ENCODE measurements around the gene ZKSCAN8. TPM values are rescaled to one million over a fixed set of nuclear protein-coding genes. Genes with fewer than 3 reads are reported as not detected.

Gene ZKSCAN8
- polyA plus RNA-seq, 1 experiment = 11.5 TPM

GRCh38 chr6:28172006-28172405, 30.3 kb downstream of the ZKSCAN8 start:
- ChIA-PET CTCF (interaction anchor here (1.1 kb wide), 1 partner anchor 68 kb away, joined by 3 read pairs; no protein-coding TSS in a partner anchor), POLR2A (no interaction called here)
- H3K9me3 ChIP-seq (ENCODE audit: control insufficient read depth, insufficient read depth, low read length) = no peaks in the 10 kb centered on the region
- H3K27me3 ChIP-seq (ENCODE audit: control insufficient read depth, insufficient read depth, low read length) = no peaks in the 10 kb centered on the region
- H3K27ac ChIP-seq (ENCODE audit: low read depth, low read length) = no peak overlapping the region
- DNase-seq (ENCODE audit: low read depth, low spot score) = no peak
- H3K4me3 ChIP-seq (ENCODE audit: low read depth, low read length) = no peak overlapping the region
- no peak for TF ChIP-seq CTCF (IDR thresholded peaks at IDR 0.05; ENCODE audit: low read depth, low read length)

GRCh38 chr6:28176373-28176772, 34.7 kb downstream of the ZKSCAN8 start:
- H3K4me3 ChIP-seq (ENCODE audit: low read depth, low read length) = no peak overlapping the region
- no peak for TF ChIP-seq CTCF (IDR thresholded peaks at IDR 0.05; ENCODE audit: low read depth, low read length)
- no peak overlapping the region for H3K27ac ChIP-seq (ENCODE audit: low read depth, low read length)
- H3K27me3 ChIP-seq (ENCODE audit: control insufficient read depth, insufficient read depth, low read length) = no peaks in the 10 kb centered on the region
- no peak for DNase-seq (ENCODE audit: low read depth, low spot score)
- POLR2A ChIA-PET = no interaction called here
- CTCF ChIA-PET = no interaction called here
- H3K9me3 ChIP-seq (ENCODE audit: control insufficient read depth, insufficient read depth, low read length) = no peaks in the 10 kb centered on the region

GRCh38 chr6:28182255-28182654, 40.6 kb downstream of the ZKSCAN8 start:
- ChIA-PET CTCF (interaction anchor here (0.6 kb wide), 1 partner anchor 452 kb away, joined by 3 read pairs; no protein-coding TSS in a partner anchor), POLR2A (no interaction called here)
- DNase-seq (ENCODE audit: low read depth, low spot score) = no peak
- H3K27me3 ChIP-seq (ENCODE audit: control insufficient read depth, insufficient read depth, low read length) = no peaks in the 10 kb centered on the region
- peaks cover 1% of the 10 kb centered on the region; the same call in 1 of the 2 replicates for H3K9me3 ChIP-seq (ENCODE audit: control insufficient read depth, insufficient read depth, low read length)
- TF ChIP-seq CTCF (IDR thresholded peaks at IDR 0.05; ENCODE audit: low read depth, low read length) = no peak
- no peak overlapping the region for H3K27ac ChIP-seq (ENCODE audit: low read depth, low read length)
- H3K4me3 ChIP-seq (ENCODE audit: low read depth, low read length) = no peak overlapping the region

GRCh38 chr6:28188111-28188979, 46.7 kb downstream of the ZKSCAN8 start:
- no peak for TF ChIP-seq CTCF (IDR thresholded peaks at IDR 0.05; ENCODE audit: low read depth, low read length)
- no peak overlapping the region for H3K4me3 ChIP-seq (ENCODE audit: low read depth, low read length)
- no peaks in the 10 kb centered on the region for H3K27me3 ChIP-seq (ENCODE audit: control insufficient read depth, insufficient read depth, low read length)
- DNase-seq (ENCODE audit: low read depth, low spot score) = no peak
- no peak overlapping the region for H3K27ac ChIP-seq (ENCODE audit: low read depth, low read length)
- CTCF ChIA-PET = no interaction called here
- POLR2A ChIA-PET = no interaction called here
- H3K9me3 ChIP-seq (ENCODE audit: control insufficient read depth, insufficient read depth, low read length) = peaks cover 25% of the 10 kb centered on the region

- Histone ChIP-seq H3K4me3 (ENCODE audit: low read depth, low read length) (no peak overlapping the region), H3K27me3 (ENCODE audit: control insufficient read depth, insufficient read depth, low read length) (peaks cover 12% of the 10 kb centered on the region), H3K27ac (ENCODE audit: low read depth, low read length) (no peak overlapping the region), H3K9me3 (ENCODE audit: control insufficient read depth, insufficient read depth, low read length) (no peaks in the 10 kb centered on the region)
- no peak for TF ChIP-seq CTCF (IDR thresholded peaks at IDR 0.05; ENCODE audit: low read depth, low read length)
- ChIA-PET CTCF (no interaction called here), POLR2A (no interaction called here)
- DNase-seq (ENCODE audit: low read depth, low spot score) = no peak
Observed at GRCh38 chr6:28200020-28200419, 58.3 kb downstream of the ZKSCAN8 start.
